ENCODE measurements around the gene BRD1. TPM values are rescaled to one million over a fixed set of nuclear protein-coding genes. Genes with fewer than 3 reads are reported as not detected.

The BRD1 gene
- total and polyA plus RNA-seq, 2 donors: 18.2 to 43.6 TPM

DNA sequence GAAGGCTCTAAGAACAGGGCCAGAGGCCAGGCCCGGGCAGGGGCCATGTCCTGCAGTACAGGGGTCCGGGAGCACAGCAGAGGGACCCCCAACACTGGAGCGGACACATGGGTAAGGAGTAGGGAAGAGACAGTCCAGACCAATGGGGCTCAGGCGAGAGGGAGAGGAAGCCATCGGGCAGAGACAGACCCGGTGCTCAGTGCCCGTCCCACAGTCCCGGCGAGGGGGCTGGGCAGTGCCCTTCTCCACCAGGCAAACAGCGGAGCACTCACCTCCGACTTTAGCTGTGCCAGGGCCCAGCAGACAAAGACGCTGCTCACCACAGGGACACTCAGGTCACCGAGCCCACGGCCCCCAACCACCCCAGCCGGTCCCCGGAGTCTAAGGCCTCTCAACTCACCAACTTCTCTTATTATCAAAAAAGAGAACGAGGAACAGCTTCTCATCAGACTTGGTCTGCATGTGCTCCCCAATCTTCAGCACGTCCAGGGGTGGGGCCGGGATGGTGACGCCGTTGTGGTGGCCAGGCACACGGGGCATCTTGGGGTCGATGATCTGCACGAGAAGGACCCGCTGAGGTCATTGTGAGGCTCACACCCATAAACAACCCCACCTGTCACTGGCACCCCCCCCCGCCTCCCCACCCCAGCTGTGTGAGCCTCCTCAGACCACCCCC, 52.3 kb downstream of the BRD1 start:
- DNase-seq (ENCODE audit: low read depth in 6 of 9, low spot score in 9 of 9): no peak
- peaks cover 52 to 70% of the 10 kb centered on the region in 2 donors for H3K36me3 ChIP-seq (ENCODE audit: control insufficient read depth in 2 of 2, insufficient read depth in 2 of 2, low read length in 1 of 2)
- H3K4me3 ChIP-seq (ENCODE audit: low read length in 2 of 2): no peak overlapping the region
- H3K4me1 ChIP-seq (ENCODE audit: control insufficient read depth in 2 of 2, insufficient read depth in 2 of 2, low read length in 2 of 2): peaks cover 9 to 30% of the 10 kb centered on the region in 2 donors
- 98% methylated on average over 26 of the region's 26 CpGs for WGBS
- no peaks in the 10 kb centered on the region for H3K9me3 ChIP-seq (ENCODE audit: control insufficient read depth in 2 of 2, insufficient read depth in 1 of 2, low read length in 1 of 2)
- H3K27ac ChIP-seq (ENCODE audit: low read depth in 1 of 2, low read length in 1 of 2): no peak overlapping the region
- peaks cover 0 to 9% of the 10 kb centered on the region in 2 donors for H3K27me3 ChIP-seq (ENCODE audit: control insufficient read depth in 2 of 2, insufficient read depth in 1 of 2, low read length in 1 of 2)

DNA sequence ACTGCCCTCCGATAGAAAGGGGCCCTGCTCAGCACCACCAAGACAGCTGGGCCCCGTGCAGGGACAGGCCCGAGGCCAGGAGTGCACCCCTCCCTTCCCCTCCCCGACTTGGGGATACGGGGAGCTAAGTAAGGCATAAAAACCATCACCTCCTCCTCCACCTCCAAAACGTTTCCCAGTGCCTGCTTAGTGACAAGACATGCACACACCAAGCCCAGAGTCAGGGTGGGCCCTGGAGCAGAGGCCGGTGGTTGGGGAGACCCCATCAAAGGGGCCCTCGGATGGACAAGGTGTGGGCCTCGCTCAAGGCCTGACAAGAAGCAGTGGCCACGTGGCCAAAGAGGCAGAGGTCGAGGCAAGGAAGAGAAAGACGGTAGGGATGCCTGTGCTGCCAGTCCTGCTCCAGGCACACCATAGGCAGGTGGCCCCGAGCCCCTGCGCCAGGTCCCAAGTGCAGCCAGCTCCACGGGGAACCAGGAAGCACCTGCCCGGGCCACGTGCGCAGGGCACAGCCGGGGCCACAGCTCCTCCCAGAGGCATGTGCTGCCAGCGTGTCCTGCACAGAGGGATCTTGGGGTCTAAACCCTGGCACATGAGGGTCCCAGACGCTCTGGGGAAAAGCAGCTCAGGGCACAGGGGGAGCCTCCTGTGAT, 53.0 kb downstream of the BRD1 start:
- Histone ChIP-seq H3K9me3 (ENCODE audit: control insufficient read depth in 2 of 2, insufficient read depth in 1 of 2, low read length in 1 of 2) (no peaks in the 10 kb centered on the region), H3K27me3 (ENCODE audit: control insufficient read depth in 2 of 2, insufficient read depth in 1 of 2, low read length in 1 of 2) (peaks cover 0 to 9% of the 10 kb centered on the region in 2 donors), H3K4me1 (ENCODE audit: control insufficient read depth in 2 of 2, insufficient read depth in 2 of 2, low read length in 2 of 2) (peaks cover 9 to 32% of the 10 kb centered on the region in 2 donors), H3K36me3 (ENCODE audit: control insufficient read depth in 2 of 2, insufficient read depth in 2 of 2, low read length in 1 of 2) (peaks cover 47 to 64% of the 10 kb centered on the region in 2 donors), H3K4me3 (ENCODE audit: low read length in 2 of 2) (no peak overlapping the region), H3K27ac (ENCODE audit: low read depth in 1 of 2, low read length in 1 of 2) (no peak overlapping the region)
- DNase-seq (ENCODE audit: low read depth in 6 of 9, low spot score in 9 of 9): no peak
- WGBS: 54% methylated on average over 21 of the region's 21 CpGs

- H3K9me3 ChIP-seq (ENCODE audit: control insufficient read depth in 2 of 2, insufficient read depth in 1 of 2, low read length in 1 of 2): no peaks in the 10 kb centered on the region
- WGBS: 98% methylated on average over 21 of the region's 21 CpGs
- no peak overlapping the region for H3K27ac ChIP-seq (ENCODE audit: low read depth in 1 of 2, low read length in 1 of 2)
- H3K4me1 ChIP-seq (ENCODE audit: control insufficient read depth in 2 of 2, insufficient read depth in 2 of 2, low read length in 2 of 2): peaks cover 9 to 32% of the 10 kb centered on the region in 2 donors
- H3K27me3 ChIP-seq (ENCODE audit: control insufficient read depth in 2 of 2, insufficient read depth in 1 of 2, low read length in 1 of 2): peaks cover 0 to 9% of the 10 kb centered on the region in 2 donors
- no peak overlapping the region for H3K4me3 ChIP-seq (ENCODE audit: low read length in 2 of 2)
- peaks cover 42 to 58% of the 10 kb centered on the region in 2 donors for H3K36me3 ChIP-seq (ENCODE audit: control insufficient read depth in 2 of 2, insufficient read depth in 2 of 2, low read length in 1 of 2)
- DNase-seq (ENCODE audit: low read depth in 6 of 9, low spot score in 9 of 9): no peak
Observed at GRCh38 chr22:49774046-49774445, 53.6 kb downstream of the BRD1 start.

GRCh38 chr22:49773531-49773930, 54.1 kb downstream of the BRD1 start:
- WGBS: 96% methylated on average over 11 of the region's 11 CpGs
- no peak for DNase-seq (ENCODE audit: low read depth in 6 of 9, low spot score in 9 of 9)
- peaks cover 9 to 32% of the 10 kb centered on the region in 2 donors for H3K4me1 ChIP-seq (ENCODE audit: control insufficient read depth in 2 of 2, insufficient read depth in 2 of 2, low read length in 2 of 2)
- H3K27ac ChIP-seq (ENCODE audit: low read depth in 1 of 2, low read length in 1 of 2): no peak overlapping the region
- H3K4me3 ChIP-seq (ENCODE audit: low read length in 2 of 2): no peak overlapping the region
- peaks cover 42 to 56% of the 10 kb centered on the region in 2 donors for H3K36me3 ChIP-seq (ENCODE audit: control insufficient read depth in 2 of 2, insufficient read depth in 2 of 2, low read length in 1 of 2)
- H3K9me3 ChIP-seq (ENCODE audit: control insufficient read depth in 2 of 2, insufficient read depth in 1 of 2, low read length in 1 of 2): no peaks in the 10 kb centered on the region
- peaks cover 0 to 9% of the 10 kb centered on the region in 2 donors for H3K27me3 ChIP-seq (ENCODE audit: control insufficient read depth in 2 of 2, insufficient read depth in 1 of 2, low read length in 1 of 2)

DNA sequence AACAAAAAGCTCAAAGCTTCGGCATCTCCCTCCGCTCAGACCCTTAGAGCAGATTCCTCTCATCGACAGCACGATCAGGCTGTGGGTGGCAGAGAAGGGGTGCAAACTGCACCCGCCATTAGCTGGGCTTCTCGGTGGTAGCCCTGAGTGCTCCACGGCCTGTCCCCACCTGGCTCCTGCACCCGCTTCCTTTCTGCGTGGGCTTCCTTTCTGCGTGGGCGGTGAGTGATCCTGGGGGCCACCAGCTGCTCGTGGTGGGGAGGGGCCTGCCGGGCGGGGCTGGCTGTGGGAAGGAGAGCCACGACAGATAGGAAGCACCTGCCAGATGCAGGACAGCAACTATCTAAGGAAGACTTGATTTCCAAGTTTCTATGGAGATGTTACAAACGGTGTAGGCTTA, 55.0 kb downstream of the BRD1 start:
- peaks cover 9 to 32% of the 10 kb centered on the region in 2 donors for H3K4me1 ChIP-seq (ENCODE audit: control insufficient read depth in 2 of 2, insufficient read depth in 2 of 2, low read length in 2 of 2)
- H3K27me3 ChIP-seq (ENCODE audit: control insufficient read depth in 2 of 2, insufficient read depth in 1 of 2, low read length in 1 of 2): peaks cover 0 to 9% of the 10 kb centered on the region in 2 donors
- H3K4me3 ChIP-seq (ENCODE audit: low read length in 2 of 2): no peak overlapping the region
- WGBS: 11% methylated on average over 16 of the region's 16 CpGs
- H3K36me3 ChIP-seq (ENCODE audit: control insufficient read depth in 2 of 2, insufficient read depth in 2 of 2, low read length in 1 of 2): peaks cover 34 to 49% of the 10 kb centered on the region in 2 donors
- H3K27ac ChIP-seq (ENCODE audit: low read depth in 1 of 2, low read length in 1 of 2): no peak overlapping the region
- peaks cover 0 to 1% of the 10 kb centered on the region in 2 donors for H3K9me3 ChIP-seq (ENCODE audit: control insufficient read depth in 2 of 2, insufficient read depth in 1 of 2, low read length in 1 of 2)
- DNase-seq (ENCODE audit: low read depth in 6 of 9, low spot score in 9 of 9): peak in 1 of 9 donors; percentile 66

DNA sequence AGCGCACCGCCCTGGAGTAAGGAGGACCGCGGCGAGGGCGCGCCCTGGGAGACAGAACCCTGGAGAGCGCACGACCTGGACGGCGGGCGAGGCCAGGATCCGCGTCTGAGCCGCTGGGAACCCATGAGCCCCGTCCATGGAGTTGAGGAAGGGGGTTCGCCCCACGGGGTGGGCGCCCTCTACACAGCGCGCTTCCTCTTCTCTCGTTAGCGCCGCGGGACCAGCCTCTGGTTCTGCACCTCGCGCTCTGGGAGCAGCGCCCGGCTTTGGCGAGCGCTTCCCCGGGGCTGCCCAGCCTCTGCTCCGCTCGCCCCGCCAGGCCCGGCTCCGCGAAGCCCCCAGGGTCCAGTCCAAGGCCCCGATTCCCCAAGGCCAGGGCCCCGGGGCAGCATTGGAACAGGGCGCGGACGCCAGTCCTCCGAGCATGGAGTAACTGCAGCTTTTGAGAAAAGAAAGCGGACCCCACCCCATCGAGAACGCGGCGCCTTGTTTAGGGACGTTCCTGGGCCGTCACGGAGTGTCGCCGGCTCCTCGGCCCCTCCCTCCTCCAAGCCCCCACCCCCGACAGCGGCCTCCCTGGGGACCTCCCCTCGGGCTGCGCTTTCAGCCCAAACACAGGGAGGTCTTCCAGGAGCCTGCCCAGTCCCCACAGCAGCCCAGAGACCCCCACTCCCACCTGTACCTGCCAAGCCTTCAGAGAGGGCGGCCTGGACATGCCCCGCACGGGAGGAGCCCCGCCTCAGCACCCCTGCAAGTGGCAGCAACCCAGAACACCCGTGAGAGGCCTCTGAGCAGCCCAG, 56.2 kb downstream of the BRD1 start:
- Histone ChIP-seq H3K36me3 (ENCODE audit: control insufficient read depth in 2 of 2, insufficient read depth in 2 of 2, low read length in 1 of 2) (peaks cover 21 to 36% of the 10 kb centered on the region in 2 donors), H3K27me3 (ENCODE audit: control insufficient read depth in 2 of 2, insufficient read depth in 1 of 2, low read length in 1 of 2) (peaks cover 0 to 9% of the 10 kb centered on the region in 2 donors), H3K9me3 (ENCODE audit: control insufficient read depth in 2 of 2, insufficient read depth in 1 of 2, low read length in 1 of 2) (peaks cover 1 to 13% of the 10 kb centered on the region in 2 donors), H3K4me3 (ENCODE audit: low read length in 2 of 2) (no peak overlapping the region), H3K4me1 (ENCODE audit: control insufficient read depth in 2 of 2, insufficient read depth in 2 of 2, low read length in 2 of 2) (peaks cover 9 to 31% of the 10 kb centered on the region in 2 donors), H3K27ac (ENCODE audit: low read depth in 1 of 2, low read length in 1 of 2) (no peak overlapping the region)
- DNase-seq (ENCODE audit: low read depth in 6 of 9, low spot score in 9 of 9): no peak
- WGBS: 75% methylated on average over 64 of the region's 64 CpGs

- Histone ChIP-seq H3K4me3 (ENCODE audit: low read length in 2 of 2) (no peak overlapping the region), H3K9me3 (ENCODE audit: control insufficient read depth in 2 of 2, insufficient read depth in 1 of 2, low read length in 1 of 2) (peaks cover 4 to 20% of the 10 kb centered on the region in 2 donors), H3K4me1 (ENCODE audit: control insufficient read depth in 2 of 2, insufficient read depth in 2 of 2, low read length in 2 of 2) (peaks cover 6 to 30% of the 10 kb centered on the region in 2 donors), H3K27ac (ENCODE audit: low read depth in 1 of 2, low read length in 1 of 2) (no peak overlapping the region), H3K27me3 (ENCODE audit: control insufficient read depth in 2 of 2, insufficient read depth in 1 of 2, low read length in 1 of 2) (peaks cover 0 to 9% of the 10 kb centered on the region in 2 donors), H3K36me3 (ENCODE audit: control insufficient read depth in 2 of 2, insufficient read depth in 2 of 2, low read length in 1 of 2) (peaks cover 20 to 29% of the 10 kb centered on the region in 2 donors)
- 65% methylated on average over 29 of the region's 29 CpGs for WGBS
- DNase-seq (ENCODE audit: low read depth in 6 of 9, low spot score in 9 of 9): peak in 1 of 9 donors; percentile 41
Observed at GRCh38 chr22:49770547-49771265, 57.0 kb downstream of the BRD1 start.

GRCh38 chr22:49769691-49770546, 57.8 kb downstream of the BRD1 start:
- peaks cover 6 to 26% of the 10 kb centered on the region in 2 donors for H3K4me1 ChIP-seq (ENCODE audit: control insufficient read depth in 2 of 2, insufficient read depth in 2 of 2, low read length in 2 of 2)
- no peak overlapping the region for H3K4me3 ChIP-seq (ENCODE audit: low read length in 2 of 2)
- H3K27me3 ChIP-seq (ENCODE audit: control insufficient read depth in 2 of 2, insufficient read depth in 1 of 2, low read length in 1 of 2): peaks cover 0 to 9% of the 10 kb centered on the region in 2 donors
- H3K27ac ChIP-seq (ENCODE audit: low read depth in 1 of 2, low read length in 1 of 2): no peak overlapping the region
- peaks cover 8 to 27% of the 10 kb centered on the region in 2 donors for H3K9me3 ChIP-seq (ENCODE audit: control insufficient read depth in 2 of 2, insufficient read depth in 1 of 2, low read length in 1 of 2)
- no peak for DNase-seq (ENCODE audit: low read depth in 6 of 9, low spot score in 9 of 9)
- WGBS: 91% methylated on average over 22 of the region's 22 CpGs
- H3K36me3 ChIP-seq (ENCODE audit: control insufficient read depth in 2 of 2, insufficient read depth in 2 of 2, low read length in 1 of 2): peaks cover 13 to 21% of the 10 kb centered on the region in 2 donors

Data from thymus (tissue), 11 donors.